ENCODE data around the gene PITX1.

DNA sequence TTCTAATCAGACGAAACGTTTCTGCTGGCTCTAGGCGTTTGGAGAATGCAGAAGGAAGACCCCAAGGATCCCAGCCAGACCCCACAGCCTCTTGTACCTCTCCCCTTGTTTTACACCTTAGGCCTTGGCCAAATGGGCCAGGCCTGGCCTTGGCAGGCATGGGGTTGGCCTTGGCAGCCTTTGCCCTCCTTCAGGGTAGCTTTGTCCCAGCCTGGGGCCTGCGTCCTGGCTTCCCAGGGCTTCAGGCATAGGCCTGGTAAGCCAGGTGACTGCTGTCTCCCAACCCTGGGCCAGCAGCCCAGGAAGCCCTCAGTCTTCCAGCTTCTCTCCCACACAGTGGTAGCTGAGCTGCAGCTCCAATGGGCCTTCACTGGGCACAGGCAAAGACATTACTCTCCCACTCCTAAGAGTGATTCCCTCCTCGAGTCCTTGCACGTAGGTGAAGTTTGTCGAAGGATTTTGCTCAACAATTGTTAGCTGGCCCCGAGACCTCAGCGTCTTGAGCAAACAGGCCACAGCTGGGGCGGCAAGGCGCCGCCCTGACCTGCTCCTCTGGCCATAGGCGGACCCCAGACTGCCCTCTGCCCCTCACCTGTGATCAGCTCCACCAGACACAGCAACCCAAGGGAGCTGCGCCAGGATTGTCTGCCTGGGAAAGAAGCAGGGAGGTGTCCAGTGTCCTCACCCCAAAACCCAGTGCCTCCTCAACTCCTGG, 1.1 kb upstream of the PITX1 start:
- TF ChIP-seq, protein P1, sequence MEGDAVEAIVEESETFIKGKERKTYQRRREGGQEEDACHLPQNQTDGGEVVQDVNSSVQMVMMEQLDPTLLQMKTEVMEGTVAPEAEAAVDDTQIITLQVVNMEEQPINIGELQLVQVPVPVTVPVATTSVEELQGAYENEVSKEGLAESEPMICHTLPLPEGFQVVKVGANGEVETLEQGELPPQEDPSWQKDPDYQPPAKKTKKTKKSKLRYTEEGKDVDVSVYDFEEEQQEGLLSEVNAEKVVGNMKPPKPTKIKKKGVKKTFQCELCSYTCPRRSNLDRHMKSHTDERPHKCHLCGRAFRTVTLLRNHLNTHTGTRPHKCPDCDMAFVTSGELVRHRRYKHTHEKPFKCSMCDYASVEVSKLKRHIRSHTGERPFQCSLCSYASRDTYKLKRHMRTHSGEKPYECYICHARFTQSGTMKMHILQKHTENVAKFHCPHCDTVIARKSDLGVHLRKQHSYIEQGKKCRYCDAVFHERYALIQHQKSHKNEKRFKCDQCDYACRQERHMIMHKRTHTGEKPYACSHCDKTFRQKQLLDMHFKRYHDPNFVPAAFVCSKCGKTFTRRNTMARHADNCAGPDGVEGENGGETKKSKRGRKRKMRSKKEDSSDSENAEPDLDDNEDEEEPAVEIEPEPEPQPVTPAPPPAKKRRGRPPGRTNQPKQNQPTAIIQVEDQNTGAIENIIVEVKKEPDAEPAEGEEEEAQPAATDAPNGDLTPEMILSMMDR (IDR thresholded peaks at IDR 0.05) = no peak
- TF ChIP-seq POLR2A (IDR thresholded peaks at IDR 0.05) = no peak

Data from right lobe of liver (tissue), 4 donors.